HCT116 (cell line): ENCODE data around the gene CDCP1. TPM values are rescaled to one million over a fixed set of nuclear protein-coding genes. Genes with fewer than 3 reads are reported as not detected.

Experiments
- ATAC-seq: fragments of 200-7000 bp; cut with Tn5 transposase; 2 replicates; pipeline ENCODE4 v1.9.1; 2020; ENCODE audit warnings: mild to moderate bottlenecking, moderate library complexity
- BruUV-seq: library from RNA; stranded (reverse); fragments of 400-500 nt; replicated peaks from 2 replicates; lab custom pipeline; 2021; lab: Mats Ljungman, UMichigan
- CTCF ChIA-PET: fragments of 300-600 bp; sonication (Branson Sonifier 250); formaldehyde crosslinking; loops from one replicate; lab custom pipeline; 2021; ENCODE audit warnings: antibody characterized with exemption; lab: Charles Lee
- POLR2A ChIA-PET: fragments of 300-600, 350-600 bp; sonication (Branson Sonifier 250); formaldehyde crosslinking; loops from one replicate; lab custom pipeline; 2021; ENCODE audit warnings: antibody characterized with exemption; lab: Charles Lee
- RAD21 ChIA-PET, 2 experiments: fragments of 300-600 bp; sonication (Branson Sonifier 250); formaldehyde crosslinking; loops; one replicate each; lab custom pipeline; 2023; ENCODE audit warnings: low total read pairs in 2 of 2; ENCODE audit not compliant: uncharacterized antibody in 2 of 2, unreplicated experiment in 2 of 2, low non-redundant PET in 1 of 2; lab: Charles Lee
- DNase-seq: peaks from one replicate; pipeline ENCODE4 v3.0.0-alpha.2; 2010; ENCODE audit warnings: low read depth, low spot score
- H2AFZ ChIP-seq: fragments of 200-600 bp; shearing (Covaris generic), sonication (generic); 2 replicates; pipeline ENCODE4 v1.6.1; 2017; ENCODE audit warnings: low read depth, mixed run types, mixed read lengths, antibody characterized with exemption, low read length; ENCODE audit not compliant: poor library complexity, severe bottlenecking
- H3K27ac ChIP-seq: 2 replicates; pipeline ENCODE4 v1.5.1; 2012; ENCODE audit warnings: low read depth, low read length
- H3K27me3 ChIP-seq: fragments of 200-600 bp; sonication (generic); 2 replicates; pipeline ENCODE4 v1.6.1; 2016; ENCODE audit warnings: mixed run types, low read length, mixed read lengths; ENCODE audit not compliant: insufficient read depth
- H3K36me3 ChIP-seq, 2 experiments: fragments of 200-500 bp in 1 of 2; fragments of 200-600 bp in 1 of 2; sonication (Bioruptor generic) in 1 of 2; sonication (generic) in 1 of 2; 2 replicates each; pipeline versions ENCODE4 v1.5.1 to v1.6.1; 2014 to 2016; ENCODE audit warnings: low read length in 2 of 2, inconsistent platforms in 1 of 2, mixed read lengths in 1 of 2, mixed run types in 1 of 2; ENCODE audit not compliant: insufficient read depth in 2 of 2, control insufficient read depth in 1 of 2
- H3K4me1 ChIP-seq, 2 experiments: fragments of 200-600 bp in 1 of 2; sonication (generic) in 1 of 2; 2 replicates each; pipeline versions ENCODE4 v1.5.1 to v1.6.1; 2012 to 2017; ENCODE audit warnings: low read length in 2 of 2, inconsistent platforms in 1 of 2, mild to moderate bottlenecking in 1 of 2, mixed read lengths in 1 of 2, mixed run types in 1 of 2, moderate library complexity in 1 of 2; ENCODE audit not compliant: insufficient read depth in 2 of 2, control insufficient read depth in 1 of 2
- H3K4me2 ChIP-seq: fragments of 200-600 bp; sonication (generic); 2 replicates; pipeline ENCODE4 v1.6.1; 2017; ENCODE audit warnings: mixed run types, low read length, mixed read lengths
- H3K4me3 ChIP-seq, 2 experiments: fragments of 200-600 bp in 1 of 2; sonication (generic) in 1 of 2; replicated peaks in 1 of 2; 2 replicates each; pipeline ENCODE4 v1.5.1; 2011 to 2016; ENCODE audit warnings: low read length in 2 of 2, control low read depth in 1 of 2, low read depth in 1 of 2, mild to moderate bottlenecking in 1 of 2, mixed read lengths in 1 of 2, mixed run types in 1 of 2
- H3K79me2 ChIP-seq: fragments of 200-600 bp; sonication (generic); 2 replicates; pipeline ENCODE4 v1.6.1; 2017; ENCODE audit warnings: mild to moderate bottlenecking, mixed run types, low read length, moderate library complexity, mixed read lengths; ENCODE audit not compliant: insufficient read depth
- H3K9ac ChIP-seq: fragments of 200-600 bp; sonication (generic); 2 replicates; pipeline ENCODE4 v1.6.1; 2016; ENCODE audit warnings: low read length, mixed read lengths
- H3K9me2 ChIP-seq: fragments of 200-600 bp; sonication (generic), shearing (Covaris generic); 2 replicates; pipeline ENCODE4 v1.6.1; 2017; ENCODE audit warnings: mixed run types, mild to moderate bottlenecking, moderate library complexity; ENCODE audit not compliant: insufficient read depth
- H3K9me3 ChIP-seq, 2 experiments: fragments of 200-500 bp in 1 of 2; fragments of 200-600 bp in 1 of 2; sonication (Bioruptor generic) in 1 of 2; sonication (generic) in 1 of 2; 2 replicates each; pipeline ENCODE4 v1.6.1; 2014 to 2017; ENCODE audit warnings: low read length in 2 of 2, mixed read lengths in 2 of 2, inconsistent platforms in 1 of 2, low read depth in 1 of 2, mild to moderate bottlenecking in 1 of 2, mixed run types in 1 of 2, moderate library complexity in 1 of 2; ENCODE audit not compliant: control insufficient read depth in 1 of 2, insufficient read depth in 1 of 2
- H4K20me1 ChIP-seq: fragments of 200-600 bp; sonication (generic), shearing (Covaris generic); 2 replicates; pipeline ENCODE4 v1.6.1; 2017; ENCODE audit warnings: mixed run types, mild to moderate bottlenecking, moderate library complexity; ENCODE audit not compliant: insufficient read depth
- ATF3 ChIP-seq: IDR thresholded peaks from 2 replicates; pipeline ENCODE4 v1.6.1; 2012
- CEBPB ChIP-seq: IDR thresholded peaks from 2 replicates; pipeline ENCODE4 v1.6.1; 2012; ENCODE audit warnings: low read depth
- ELF1 ChIP-seq: IDR thresholded peaks from 2 replicates; pipeline ENCODE4 v1.6.1; 2012; ENCODE audit warnings: low read depth, borderline replicate concordance
- EZH2 ChIP-seq: fragments of 200-600 bp; sonication (generic); IDR thresholded peaks from 2 replicates; pipeline ENCODE4 v1.6.1; 2017; ENCODE audit warnings: antibody characterized with exemption, mixed run types
- EZH2phosphoT487 ChIP-seq: fragments of 200-600 bp; IDR thresholded peaks from 2 replicates; pipeline ENCODE4 v1.6.1; 2018; ENCODE audit warnings: antibody characterized with exemption, borderline replicate concordance
- JUND ChIP-seq: IDR thresholded peaks from 2 replicates; pipeline ENCODE4 v1.6.1; 2012
- MAX ChIP-seq: IDR thresholded peaks from 2 replicates; pipeline ENCODE4 v1.6.1; 2012
- POLR2AphosphoS5 ChIP-seq: IDR thresholded peaks from 2 replicates; pipeline ENCODE4 v1.6.1; 2011; ENCODE audit warnings: mild to moderate bottlenecking, low read depth, low read length, moderate library complexity
- RAD21 ChIP-seq: IDR thresholded peaks from 2 replicates; pipeline ENCODE4 v1.6.1; 2012; ENCODE audit warnings: low read depth, mild to moderate bottlenecking
- SP1 ChIP-seq: IDR thresholded peaks from 2 replicates; pipeline ENCODE4 v1.6.1; 2012; ENCODE audit warnings: low read depth
- SRF ChIP-seq: IDR thresholded peaks from 2 replicates; pipeline ENCODE4 v1.6.1; 2012; ENCODE audit warnings: low read depth
- TCF7L2 ChIP-seq: IDR thresholded peaks from 2 replicates; pipeline ENCODE4 v1.7.0; 2011; ENCODE audit warnings: borderline replicate concordance, inconsistent platforms; ENCODE audit not compliant: insufficient read depth, insufficient read length; ENCODE audit errors: extremely low read depth
- YY1 ChIP-seq: IDR thresholded peaks from 2 replicates; pipeline ENCODE4 v1.6.1; 2011; ENCODE audit warnings: low read length, low read depth, moderate library complexity, mild to moderate bottlenecking; ENCODE audit not compliant: insufficient replicate concordance; ENCODE audit errors: extremely low read depth
- ZNF274 ChIP-seq: fragments of 200-500 bp; sonication (Bioruptor generic); IDR thresholded peaks from 2 replicates; pipeline ENCODE4 v1.6.1; 2014; ENCODE audit warnings: mild to moderate bottlenecking, low read depth, low read length, inconsistent platforms
- intact Hi-C: fragments of 100-400 bp; cut with micrococcal nuclease; formaldehyde crosslinking; loops from 2 replicates; pipeline ENCODE4 v1.10.0; 2022
- total RNA-seq: library from RNA; stranded (reverse); gene quantifications from one replicate; pipeline ENCODE4 v1.2.1, GENCODE V29; 2021; ENCODE audit not compliant: unreplicated experiment
- TF ChIP-seq, protein P1 (sequence below): IDR thresholded peaks from 2 replicates; pipeline ENCODE4 v1.6.1; 2011; ENCODE audit warnings: mild to moderate bottlenecking, low read length, moderate library complexity; ENCODE audit not compliant: insufficient replicate concordance; ENCODE audit errors: extremely low read depth
- TF ChIP-seq, protein P2 (sequence below), 3 experiments: fragments of 200-600 bp in 1 of 3; sonication (generic) in 1 of 3; IDR thresholded peaks in 2 of 3; conservative IDR thresholded peaks in 1 of 3; 2 replicates each; pipeline ENCODE4 v1.5.1; 2012 to 2017; ENCODE audit warnings: low read depth in 2 of 3, low read length in 2 of 3, antibody characterized with exemption in 1 of 3, borderline replicate concordance in 1 of 3, control low read depth in 1 of 3, mild to moderate bottlenecking in 1 of 3, mixed read lengths in 1 of 3, mixed run types in 1 of 3, moderate library complexity in 1 of 3; ENCODE audit not compliant: insufficient read depth in 1 of 3

CDCP1 gene
- total RNA-seq, 1 experiment from 2014 or later, result 196 TPM

- no TSS peak for BruUV-seq
- intact Hi-C loops, result no loop called here
- RAD21 ChIA-PET, result no interaction called here
- no peak overlapping the region for H2AFZ ChIP-seq
- H3K36me3 ChIP-seq, result peaks cover 48 to 55% of the 10 kb centered on the region in 2 experiments
- no peak for TF ChIP-seq SP1
- TF ChIP-seq ATF3, result no peak
- 0 out of 2 replicates have a peak, but pooled peaks have one; percentile 9 for TF ChIP-seq JUND
- H3K4me2 ChIP-seq, result no peak overlapping the region
- no peak overlapping the region for H3K9ac ChIP-seq
- CTCF ChIA-PET, result no interaction called here
- POLR2A ChIA-PET, result no interaction called here
- no peaks in the 10 kb centered on the region for H3K27me3 ChIP-seq
- DNase-seq (no peak), ATAC-seq (no peak)
- H3K9me3 ChIP-seq, result no peaks in the 10 kb centered on the region
- H3K4me1 ChIP-seq, result peaks cover 13 to 19% of the 10 kb centered on the region in 2 experiments
- no peak overlapping the region for H3K27ac ChIP-seq
- no peaks in the 10 kb centered on the region for H4K20me1 ChIP-seq
- no peak overlapping the region for H3K4me3 ChIP-seq
- H3K9me2 ChIP-seq, result no peaks in the 10 kb centered on the region
- H3K79me2 ChIP-seq, result peaks cover 93% of the 10 kb centered on the region
These were observed 45.2 kb downstream of the CDCP1 start for GRCh38 chr3:45100981-45101407.

GRCh38 chr3:45098310-45098709 lies 47.9 kb downstream of the CDCP1 start:
- H2AFZ ChIP-seq, result no peak overlapping the region
- ChIA-PET POLR2A (no interaction called here), RAD21 (no interaction called here), CTCF (no interaction called here)
- DNase-seq (no peak), ATAC-seq (no peak)
- peaks cover 78% of the 10 kb centered on the region for H3K79me2 ChIP-seq
- H3K9me3 ChIP-seq, result no peaks in the 10 kb centered on the region
- H3K4me3 ChIP-seq, result no peak overlapping the region
- peaks cover 51 to 61% of the 10 kb centered on the region in 2 experiments for H3K36me3 ChIP-seq
- H3K4me1 ChIP-seq, result peaks cover 0 to 6% of the 10 kb centered on the region in 2 experiments; a peak in 3 of 4 replicates
- no peak overlapping the region for H3K4me2 ChIP-seq
- no peaks in the 10 kb centered on the region for H3K27me3 ChIP-seq
- BruUV-seq, result no TSS peak
- no peaks in the 10 kb centered on the region for H3K9me2 ChIP-seq
- H3K27ac ChIP-seq, result no peak overlapping the region
- H4K20me1 ChIP-seq, result no peaks in the 10 kb centered on the region
- no peak overlapping the region for H3K9ac ChIP-seq
- intact Hi-C loops, result no loop called here
- TF ChIP-seq MAX (no peak), ELF1 (no peak), SRF (no peak), YY1 (no peak), POLR2AphosphoS5 (no peak), SP1 (no peak), EZH2phosphoT487 (no peak), TCF7L2 (no peak), RAD21 (no peak), ZNF274 (no peak), CEBPB (no peak), JUND (no peak), EZH2 (no peak), ATF3 (no peak)
- TF ChIP-seq, protein P1, sequence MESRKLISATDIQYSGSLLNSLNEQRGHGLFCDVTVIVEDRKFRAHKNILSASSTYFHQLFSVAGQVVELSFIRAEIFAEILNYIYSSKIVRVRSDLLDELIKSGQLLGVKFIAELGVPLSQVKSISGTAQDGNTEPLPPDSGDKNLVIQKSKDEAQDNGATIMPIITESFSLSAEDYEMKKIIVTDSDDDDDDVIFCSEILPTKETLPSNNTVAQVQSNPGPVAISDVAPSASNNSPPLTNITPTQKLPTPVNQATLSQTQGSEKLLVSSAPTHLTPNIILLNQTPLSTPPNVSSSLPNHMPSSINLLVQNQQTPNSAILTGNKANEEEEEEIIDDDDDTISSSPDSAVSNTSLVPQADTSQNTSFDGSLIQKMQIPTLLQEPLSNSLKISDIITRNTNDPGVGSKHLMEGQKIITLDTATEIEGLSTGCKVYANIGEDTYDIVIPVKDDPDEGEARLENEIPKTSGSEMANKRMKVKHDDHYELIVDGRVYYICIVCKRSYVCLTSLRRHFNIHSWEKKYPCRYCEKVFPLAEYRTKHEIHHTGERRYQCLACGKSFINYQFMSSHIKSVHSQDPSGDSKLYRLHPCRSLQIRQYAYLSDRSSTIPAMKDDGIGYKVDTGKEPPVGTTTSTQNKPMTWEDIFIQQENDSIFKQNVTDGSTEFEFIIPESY, result no peak
- TF ChIP-seq, protein P2, sequence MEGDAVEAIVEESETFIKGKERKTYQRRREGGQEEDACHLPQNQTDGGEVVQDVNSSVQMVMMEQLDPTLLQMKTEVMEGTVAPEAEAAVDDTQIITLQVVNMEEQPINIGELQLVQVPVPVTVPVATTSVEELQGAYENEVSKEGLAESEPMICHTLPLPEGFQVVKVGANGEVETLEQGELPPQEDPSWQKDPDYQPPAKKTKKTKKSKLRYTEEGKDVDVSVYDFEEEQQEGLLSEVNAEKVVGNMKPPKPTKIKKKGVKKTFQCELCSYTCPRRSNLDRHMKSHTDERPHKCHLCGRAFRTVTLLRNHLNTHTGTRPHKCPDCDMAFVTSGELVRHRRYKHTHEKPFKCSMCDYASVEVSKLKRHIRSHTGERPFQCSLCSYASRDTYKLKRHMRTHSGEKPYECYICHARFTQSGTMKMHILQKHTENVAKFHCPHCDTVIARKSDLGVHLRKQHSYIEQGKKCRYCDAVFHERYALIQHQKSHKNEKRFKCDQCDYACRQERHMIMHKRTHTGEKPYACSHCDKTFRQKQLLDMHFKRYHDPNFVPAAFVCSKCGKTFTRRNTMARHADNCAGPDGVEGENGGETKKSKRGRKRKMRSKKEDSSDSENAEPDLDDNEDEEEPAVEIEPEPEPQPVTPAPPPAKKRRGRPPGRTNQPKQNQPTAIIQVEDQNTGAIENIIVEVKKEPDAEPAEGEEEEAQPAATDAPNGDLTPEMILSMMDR (IDR thresholded peaks at IDR 0.05 in 2 of 3, conservative IDR thresholded peaks at IDR 0.05 in 1 of 3; ENCODE audit: borderline replicate concordance in 1 of 3, insufficient read depth in 1 of 3, low read depth in 2 of 3, low read length in 2 of 3), result no peak
